Hematopoietic multipotent progenitor cell treated with erythropoietin and hydrocortisone succinate and interleukin-3 and kit ligand, for 6 days (in vitro differentiated cells): ENCODE measurements around the gene SMO.

Experiments
- DNase-seq: peaks from one replicate; pipeline ENCODE4 v3.0.0-alpha.2; 2015

Gene SMO

GRCh38 chr7:129188372-129188891, at the start of gene SMO:
Gene SMO, plus strand, starts transcription at chr7:129188633. Its CDS starts 519 bp downstream, at chr7:129189152.
- DNase-seq, result peak; percentile 27

- no peak for DNase-seq
These were observed 44.7 kb upstream of the SMO start for GRCh38 chr7:129143724-129144094.

- peak; percentile 70 for DNase-seq
These were observed 44.2 kb upstream of the SMO start, which contains the start of gene TSPAN33 for GRCh38 chr7:129144095-129144833. Gene TSPAN33, plus strand, starts transcription at chr7:129144707. Its CDS starts 274 bp downstream, at chr7:129144981.

GRCh38 chr7:129144834-129145668, 43.4 kb upstream of the SMO start:
- DNase-seq, result no peak

GRCh38 chr7:129146237-129146979, 42.0 kb upstream of the SMO start:
- no peak for DNase-seq

- no peak for DNase-seq
These were observed 40.7 kb upstream of the SMO start for GRCh38 chr7:129147731-129148130.

GRCh38 chr7:129149511-129149910, 38.9 kb upstream of the SMO start:
- DNase-seq, result peak; percentile 22

GRCh38 chr7:129150199-129150996, 38.0 kb upstream of the SMO start:
- DNase-seq, result peak; percentile 91

- no peak for DNase-seq
These were observed 30.8 kb upstream of the SMO start for GRCh38 chr7:129157651-129158050.

GRCh38 chr7:129159539-129159938, 28.9 kb upstream of the SMO start:
- no peak for DNase-seq

GRCh38 chr7:129160161-129160905, 28.1 kb upstream of the SMO start:
- DNase-seq, result no peak

GRCh38 chr7:129161524-129162225, 26.8 kb upstream of the SMO start:
- no peak for DNase-seq

GRCh38 chr7:129162732-129163131, 25.7 kb upstream of the SMO start:
- no peak for DNase-seq

GRCh38 chr7:129163875-129164544, 24.4 kb upstream of the SMO start:
- peak; percentile 86 for DNase-seq

GRCh38 chr7:129166745-129167144, 21.7 kb upstream of the SMO start:
- no peak for DNase-seq

GRCh38 chr7:129167817-129168216, 20.6 kb upstream of the SMO start:
- DNase-seq, result no peak

GRCh38 chr7:129168231-129169021, 20.0 kb upstream of the SMO start:
- no peak for DNase-seq

- DNase-seq, result peak; percentile 63
These were observed 19.2 kb upstream of the SMO start for GRCh38 chr7:129169171-129169671.
